HEK293 (cell line): ENCODE measurements around the gene LDLRAP1.

ENCODE experiments used
- CTCF ChIA-PET: fragments of 350-600 bp; formaldehyde crosslinking; extraction: SDS; loops from one replicate; lab custom pipeline; 2021; ENCODE audit warnings: antibody characterized with exemption; lab: Yijun Ruan, JAX
- POLR2A ChIA-PET: fragments of 300-600 bp; formaldehyde crosslinking; extraction: SDS; loops from one replicate; lab custom pipeline; 2020; ENCODE audit warnings: antibody characterized with exemption, inconsistent platforms; lab: Yijun Ruan, JAX
- H3K27ac ChIP-seq: fragments of 200-500 bp; sonication (Bioruptor generic); 2 replicates; pipeline ENCODE4 v1.5.1; 2014; ENCODE audit warnings: low read depth, low read length, control low read depth, inconsistent platforms; ENCODE audit errors: extremely low read depth
- H3K36me3 ChIP-seq, 2 experiments: fragments of 200-500 bp in 1 of 2; sonication (Bioruptor generic) in 1 of 2; 1 replicate in 1 of 2; 2 replicates in 1 of 2; pipeline ENCODE4 v1.5.1; 2014 to 2017; ENCODE audit warnings: inconsistent platforms in 2 of 2, low read length in 2 of 2; ENCODE audit not compliant: control insufficient read depth in 2 of 2, insufficient read depth in 1 of 2
- H3K4me1 ChIP-seq: fragments of 200-500 bp; sonication (Bioruptor generic); 2 replicates; pipeline ENCODE4 v1.5.1; 2014; ENCODE audit warnings: mild to moderate bottlenecking, low read length, inconsistent platforms; ENCODE audit not compliant: control insufficient read depth, insufficient read depth
- H3K4me3 ChIP-seq: 2 replicates; pipeline ENCODE4 v1.5.1; 2011; ENCODE audit warnings: low read depth, mild to moderate bottlenecking, control low read depth, low read length, moderate library complexity
- H3K9me3 ChIP-seq: fragments of 200-500 bp; sonication (Bioruptor generic); 2 replicates; pipeline ENCODE4 v1.5.1; 2014; ENCODE audit warnings: low read depth, low read length, inconsistent platforms; ENCODE audit not compliant: control insufficient read depth, insufficient read depth
- EGR2 ChIP-seq: fragments of 450-650 bp; formaldehyde crosslinking; IDR thresholded peaks from 2 replicates; pipeline ENCODE4 v1.5.1; 2016; ENCODE audit warnings: low read depth, missing biosample characterization, missing genetic modification characterization
- GFI1B ChIP-seq: fragments of 450-650 bp; formaldehyde crosslinking; IDR thresholded peaks from 2 replicates; pipeline ENCODE4 v1.5.1; 2016; ENCODE audit warnings: missing biosample characterization, missing genetic modification characterization
- GLIS1 ChIP-seq: fragments of 450-650 bp; formaldehyde crosslinking; IDR thresholded peaks from 2 replicates; pipeline ENCODE4 v1.5.1; 2016; ENCODE audit warnings: missing biosample characterization, missing genetic modification characterization
- HOXC10 ChIP-seq: sonication (generic); formaldehyde crosslinking; IDR thresholded peaks from 2 replicates; pipeline ENCODE4 v1.8.1; 2023; ENCODE audit warnings: mild to moderate bottlenecking, missing genetic modification reagents
- HOXD13 ChIP-seq: sonication (generic); formaldehyde crosslinking; IDR thresholded peaks from 2 replicates; pipeline ENCODE4 v1.8.0; 2022; ENCODE audit warnings: missing genetic modification reagents, borderline replicate concordance
- INSM2 ChIP-seq: fragments of 450-650 bp; formaldehyde crosslinking; IDR thresholded peaks from 2 replicates; pipeline ENCODE4 v1.5.1; 2016; ENCODE audit warnings: missing biosample characterization, missing genetic modification characterization
- KLF10 ChIP-seq: fragments of 450-650 bp; IDR thresholded peaks from 2 replicates; pipeline ENCODE4 v1.5.1; 2018; ENCODE audit warnings: missing biosample characterization, mild to moderate bottlenecking, missing genetic modification characterization
- KLF17 ChIP-seq: fragments of 450-650 bp; formaldehyde crosslinking; IDR thresholded peaks from 2 replicates; pipeline ENCODE4 v1.5.1; 2016; ENCODE audit warnings: missing biosample characterization, missing genetic modification characterization
- ZBTB21 ChIP-seq: fragments of 450-650 bp; formaldehyde crosslinking; IDR thresholded peaks from 2 replicates; pipeline ENCODE4 v1.5.1; 2017; ENCODE audit warnings: missing biosample characterization, missing genetic modification characterization
- ZBTB44 ChIP-seq: fragments of 450-650 bp; IDR thresholded peaks from 2 replicates; pipeline ENCODE4 v1.5.1; 2018; ENCODE audit warnings: missing biosample characterization, mild to moderate bottlenecking, missing genetic modification characterization
- ZNF121 ChIP-seq: fragments of 450-650 bp; formaldehyde crosslinking; IDR thresholded peaks from 2 replicates; pipeline ENCODE4 v1.5.1; 2016; ENCODE audit warnings: missing biosample characterization, missing genetic modification characterization
- ZNF16 ChIP-seq: fragments of 450-650 bp; formaldehyde crosslinking; IDR thresholded peaks from 2 replicates; pipeline ENCODE4 v1.5.1; 2016; ENCODE audit warnings: low read depth, missing biosample characterization, missing genetic modification characterization
- ZNF19 ChIP-seq: fragments of 450-650 bp; formaldehyde crosslinking; IDR thresholded peaks from 2 replicates; pipeline ENCODE4; 2016; ENCODE audit warnings: missing biosample characterization, missing genetic modification characterization, low read depth
- ZNF266 ChIP-seq: fragments of 450-650 bp; formaldehyde crosslinking; IDR thresholded peaks from 2 replicates; pipeline ENCODE4 v1.5.1; 2016; ENCODE audit warnings: missing biosample characterization, missing genetic modification characterization, low read depth
- ZNF341 ChIP-seq: fragments of 450-650 bp; formaldehyde crosslinking; IDR thresholded peaks from 2 replicates; pipeline ENCODE4; 2016; ENCODE audit warnings: low read depth, missing biosample characterization, missing genetic modification characterization
- ZNF391 ChIP-seq: fragments of 450-650 bp; formaldehyde crosslinking; IDR thresholded peaks from 2 replicates; pipeline ENCODE4 v1.5.1; 2016; ENCODE audit warnings: low read depth, missing biosample characterization, missing genetic modification characterization, borderline replicate concordance
- ZNF518A ChIP-seq: fragments of 450-650 bp; formaldehyde crosslinking; conservative IDR thresholded peaks from 2 replicates; pipeline ENCODE4 v1.5.1; 2016; ENCODE audit warnings: low read depth, missing biosample characterization, missing genetic modification characterization
- ZNF555 ChIP-seq: fragments of 450-650 bp; formaldehyde crosslinking; conservative IDR thresholded peaks from 2 replicates; pipeline ENCODE4 v1.5.1; 2017; ENCODE audit warnings: missing biosample characterization, mild to moderate bottlenecking, missing genetic modification characterization, inconsistent platforms
- ZNF610 ChIP-seq: fragments of 450-650 bp; formaldehyde crosslinking; IDR thresholded peaks from 2 replicates; pipeline ENCODE4 v1.5.1; 2016; ENCODE audit warnings: missing biosample characterization, missing genetic modification characterization, borderline replicate concordance
- ZNF645 ChIP-seq: fragments of 450-650 bp; formaldehyde crosslinking; IDR thresholded peaks from 2 replicates; pipeline ENCODE4; 2016; ENCODE audit warnings: missing biosample characterization, missing genetic modification characterization
- ZNF660 ChIP-seq: fragments of 450-650 bp; IDR thresholded peaks from 2 replicates; pipeline ENCODE4 v1.5.1; 2018; ENCODE audit warnings: missing biosample characterization, mild to moderate bottlenecking, missing genetic modification characterization
- ZNF707 ChIP-seq: fragments of 450-650 bp; formaldehyde crosslinking; IDR thresholded peaks from 2 replicates; pipeline ENCODE4 v1.5.1; 2016; ENCODE audit warnings: missing biosample characterization, missing genetic modification characterization
- ZNF785 ChIP-seq: fragments of 450-650 bp; formaldehyde crosslinking; IDR thresholded peaks from 2 replicates; pipeline ENCODE4 v1.5.1; 2016; ENCODE audit warnings: missing biosample characterization, missing genetic modification characterization
- ZSCAN18 ChIP-seq: fragments of 450-650 bp; formaldehyde crosslinking; IDR thresholded peaks from 2 replicates; pipeline ENCODE4 v1.5.1; 2016; ENCODE audit warnings: missing biosample characterization, missing genetic modification characterization
- ZSCAN30 ChIP-seq: fragments of 450-650 bp; IDR thresholded peaks from 2 replicates; pipeline ENCODE4 v1.5.1; 2018; ENCODE audit warnings: missing biosample characterization, mild to moderate bottlenecking, missing genetic modification characterization, moderate library complexity

LDLRAP1 gene

GRCh38 chr1:25543425-25544242 is at the start of gene LDLRAP1:
TSS of gene LDLRAP1 (plus strand) at chr1:25543606. CDS start at chr1:25543699, 93 bp downstream.
- CTCF ChIA-PET, result interaction anchor here (0.5 to 0.7 kb wide), 3 partner anchors 9 to 104 kb away, joined by 3 read pairs; no protein-coding TSS in a partner anchor
- Histone ChIP-seq H3K36me3 (no peaks in the 10 kb centered on the region), H3K4me1 (0 out of 2 replicates have a peak, but pooled peaks cover 4% of the 10 kb centered on the region), H3K4me3 (peak within 1 kb of the TSS; percentile 75), H3K27ac (peak within 1 kb of the TSS; percentile 51; the same call in 1 of the 2 replicates), H3K9me3 (no peaks in the 10 kb centered on the region)
- POLR2A ChIA-PET, result interaction anchor here (0.6 to 1.0 kb wide), 2 partner anchors 17 to 249 kb away, joined by 3 to 5 read pairs; no protein-coding TSS in a partner anchor
- TF ChIP-seq GFI1B (tag by site-specific recombination) (no peak), ZNF518A (tag by site-specific recombination) (no peak), INSM2 (no peak), ZSCAN30 (tag by site-specific recombination) (peak; percentile 21; the same call in 1 of the 2 replicates), ZNF19 (tag by site-specific recombination) (no peak), ZNF266 (tag by site-specific recombination) (no peak), ZBTB21 (tag by site-specific recombination) (no peak), HOXD13 (CRISPR knock-in tag) (no peak), KLF10 (tag by site-specific recombination) (0 out of 2 replicates have a peak, but pooled peaks have one; percentile 45), ZNF16 (tag by site-specific recombination) (no peak), HOXC10 (CRISPR knock-in tag) (0 out of 2 replicates have a peak, but pooled peaks have one; percentile 58), ZBTB44 (tag by site-specific recombination) (0 out of 2 replicates have a peak, but pooled peaks have one; percentile 31), ZNF610 (tag by site-specific recombination) (no peak), ZNF555 (no peak), ZNF707 (tag by site-specific recombination) (no peak), GLIS1 (peak; percentile 59), ZNF660 (tag by site-specific recombination) (peak; percentile 83), ZNF121 (tag by site-specific recombination) (no peak), ZNF785 (tag by site-specific recombination) (no peak), ZNF645 (tag by site-specific recombination) (no peak), ZNF341 (tag by site-specific recombination) (peak; percentile 65), KLF17 (tag by site-specific recombination) (no peak), EGR2 (no peak), ZSCAN18 (tag by site-specific recombination) (no peak), ZNF391 (tag by site-specific recombination) (no peak)
